ENCODE results near the gene PHOX2A.

The PHOX2A gene

GRCh38 chr11:72259490-72259889 lies 15.5 kb upstream of the PHOX2A start:
- peaks cover under 1% of the 10 kb centered on the region for H3K9me3 ChIP-seq (ENCODE audit: control insufficient read depth, low read length)
- no peak overlapping the region for H4K91ac ChIP-seq (ENCODE audit: low read length)
- H3K9ac ChIP-seq (ENCODE audit: low read length) = no peak overlapping the region
- no peak overlapping the region for H3K14ac ChIP-seq (ENCODE audit: low read length in 2 of 2)
- H3K4me2 ChIP-seq (ENCODE audit: low read length, poor library complexity, severe bottlenecking) = no peak overlapping the region
- H3K4me1 ChIP-seq (ENCODE audit: control insufficient read depth, insufficient read depth, low read depth, low read length) = no peaks in the 10 kb centered on the region
- H3K27me3 ChIP-seq (ENCODE audit: control insufficient read depth in 1 of 2, insufficient read depth in 1 of 2, low read length in 2 of 2) = peaks cover 25 to 36% of the 10 kb centered on the region in 2 experiments
- DNase-seq = no peak
- H3K79me1 ChIP-seq (replicated peaks; ENCODE audit: low read length, poor library complexity, severe bottlenecking) = no peaks in the 10 kb centered on the region
- H2AFZ ChIP-seq (ENCODE audit: low read depth, low read length) = no peak overlapping the region
- no peaks in the 10 kb centered on the region for H3K36me3 ChIP-seq (ENCODE audit: control insufficient read depth in 1 of 2, insufficient read depth in 2 of 2, low read depth in 1 of 2, low read length in 2 of 2)
- H2BK120ac ChIP-seq (ENCODE audit: low read depth, low read length) = no peak overlapping the region
- H3K4me3 ChIP-seq (ENCODE audit: insufficient read depth in 1 of 2, low read depth in 1 of 2, low read length in 2 of 2) = no peak overlapping the region
- no peak overlapping the region for H2BK12ac ChIP-seq (ENCODE audit: low read length in 2 of 2)
- H2AK5ac ChIP-seq (ENCODE audit: low read length, severe bottlenecking) = no peak overlapping the region
- H3K23ac ChIP-seq (ENCODE audit: low read length in 2 of 2) = no peak overlapping the region
- no peak overlapping the region for H4K8ac ChIP-seq (ENCODE audit: low read length)
- 71% methylated on average over 2 of the region's 2 CpGs for WGBS
- H2BK15ac ChIP-seq (ENCODE audit: low read depth, poor library complexity, severe bottlenecking) = no peak overlapping the region
- H3K27ac ChIP-seq (ENCODE audit: low read length, poor library complexity, severe bottlenecking) = no peak overlapping the region
- no peak overlapping the region for H3K18ac ChIP-seq (ENCODE audit: low read depth in 1 of 2, low read length in 2 of 2)
- no peak overlapping the region for H3K4ac ChIP-seq (ENCODE audit: low read depth in 1 of 2, low read length in 2 of 2)
- no peak overlapping the region for H2BK5ac ChIP-seq (ENCODE audit: low read depth, low read length, poor library complexity, severe bottlenecking)

GRCh38 chr11:72257570-72257969 lies 13.6 kb upstream of the PHOX2A start:
- no peak overlapping the region for H2BK120ac ChIP-seq (ENCODE audit: low read depth, low read length)
- 72% methylated on average over 1 of the region's 2 CpGs for WGBS

GRCh38 chr11:72254299-72254993 lies 10.5 kb upstream of the PHOX2A start:
- H3K4ac ChIP-seq (ENCODE audit: low read depth in 1 of 2, low read length in 2 of 2) = no peak overlapping the region
- H3K18ac ChIP-seq (ENCODE audit: low read depth in 1 of 2, low read length in 2 of 2) = no peak overlapping the region
- no peak overlapping the region for H3K4me3 ChIP-seq (ENCODE audit: insufficient read depth in 1 of 2, low read depth in 1 of 2, low read length in 2 of 2)
- no peak overlapping the region for H4K91ac ChIP-seq (ENCODE audit: low read length)
- no peak overlapping the region for H2AK5ac ChIP-seq (ENCODE audit: low read length, severe bottlenecking)
- H2BK5ac ChIP-seq (ENCODE audit: low read depth, low read length, poor library complexity, severe bottlenecking) = no peak overlapping the region
- H3K79me1 ChIP-seq (replicated peaks; ENCODE audit: low read length, poor library complexity, severe bottlenecking) = no peaks in the 10 kb centered on the region
- peaks cover 53 to 71% of the 10 kb centered on the region in 2 experiments for H3K27me3 ChIP-seq (ENCODE audit: control insufficient read depth in 1 of 2, insufficient read depth in 1 of 2, low read length in 2 of 2)
- no peak overlapping the region for H3K14ac ChIP-seq (ENCODE audit: low read length in 2 of 2)
- WGBS = 88% methylated on average over 5 of the region's 5 CpGs
- no peak overlapping the region for H2BK12ac ChIP-seq (ENCODE audit: low read length in 2 of 2)
- no peak overlapping the region for H3K27ac ChIP-seq (ENCODE audit: low read length, poor library complexity, severe bottlenecking)
- H3K4me2 ChIP-seq (ENCODE audit: low read length, poor library complexity, severe bottlenecking) = no peak overlapping the region
- H3K36me3 ChIP-seq (ENCODE audit: control insufficient read depth in 1 of 2, insufficient read depth in 2 of 2, low read depth in 1 of 2, low read length in 2 of 2) = no peaks in the 10 kb centered on the region
- no peak overlapping the region for H3K23ac ChIP-seq (ENCODE audit: low read length in 2 of 2)
- H3K9me3 ChIP-seq (ENCODE audit: control insufficient read depth, low read length) = peaks cover 5% of the 10 kb centered on the region
- H4K8ac ChIP-seq (ENCODE audit: low read length) = no peak overlapping the region
- H2BK15ac ChIP-seq (ENCODE audit: low read depth, poor library complexity, severe bottlenecking) = no peak overlapping the region
- H3K4me1 ChIP-seq (ENCODE audit: control insufficient read depth, insufficient read depth, low read depth, low read length) = no peaks in the 10 kb centered on the region
- H3K9ac ChIP-seq (ENCODE audit: low read length) = no peak overlapping the region
- no peak for DNase-seq
- no peak overlapping the region for H2AFZ ChIP-seq (ENCODE audit: low read depth, low read length)
- no peak overlapping the region for H2BK120ac ChIP-seq (ENCODE audit: low read depth, low read length)

More at GRCh38 chr11:72257570-72257969, 13.6 kb upstream of the PHOX2A start:
- no peak for DNase-seq
- Histone ChIP-seq H3K27ac (ENCODE audit: low read length, poor library complexity, severe bottlenecking) (no peak overlapping the region), H2AFZ (ENCODE audit: low read depth, low read length) (no peak overlapping the region), H4K91ac (ENCODE audit: low read length) (no peak overlapping the region), H3K4me3 (ENCODE audit: insufficient read depth in 1 of 2, low read depth in 1 of 2, low read length in 2 of 2) (no peak overlapping the region), H3K9ac (ENCODE audit: low read length) (no peak overlapping the region), H3K18ac (ENCODE audit: low read depth in 1 of 2, low read length in 2 of 2) (no peak overlapping the region), H3K14ac (ENCODE audit: low read length in 2 of 2) (no peak overlapping the region), H3K4me2 (ENCODE audit: low read length, poor library complexity, severe bottlenecking) (no peak overlapping the region), H3K27me3 (ENCODE audit: control insufficient read depth in 1 of 2, insufficient read depth in 1 of 2, low read length in 2 of 2) (peaks cover 37 to 55% of the 10 kb centered on the region in 2 experiments), H3K36me3 (ENCODE audit: control insufficient read depth in 1 of 2, insufficient read depth in 2 of 2, low read depth in 1 of 2, low read length in 2 of 2) (no peaks in the 10 kb centered on the region), H2BK5ac (ENCODE audit: low read depth, low read length, poor library complexity, severe bottlenecking) (no peak overlapping the region), H4K8ac (ENCODE audit: low read length) (no peak overlapping the region), H3K4me1 (ENCODE audit: control insufficient read depth, insufficient read depth, low read depth, low read length) (no peaks in the 10 kb centered on the region), H3K9me3 (ENCODE audit: control insufficient read depth, low read length) (peaks cover 5% of the 10 kb centered on the region), H2BK15ac (ENCODE audit: low read depth, poor library complexity, severe bottlenecking) (no peak overlapping the region), H2AK5ac (ENCODE audit: low read length, severe bottlenecking) (no peak overlapping the region), H3K23ac (ENCODE audit: low read length in 2 of 2) (no peak overlapping the region), H3K79me1 (replicated peaks; ENCODE audit: low read length, poor library complexity, severe bottlenecking) (no peaks in the 10 kb centered on the region), H3K4ac (ENCODE audit: low read depth in 1 of 2, low read length in 2 of 2) (no peak overlapping the region), H2BK12ac (ENCODE audit: low read length in 2 of 2) (no peak overlapping the region)

- 95% methylated on average over 3 of the region's 3 CpGs for WGBS
- Histone ChIP-seq H3K9me3 (ENCODE audit: control insufficient read depth, low read length) (peaks cover 5% of the 10 kb centered on the region), H3K18ac (ENCODE audit: low read depth in 1 of 2, low read length in 2 of 2) (no peak overlapping the region)
Observed at GRCh38 chr11:72253392-72253791, 9.4 kb upstream of the PHOX2A start.

More at GRCh38 chr11:72253392-72253791, 9.4 kb upstream of the PHOX2A start:
- Histone ChIP-seq H3K27me3 (ENCODE audit: control insufficient read depth in 1 of 2, insufficient read depth in 1 of 2, low read length in 2 of 2) (peaks cover 61 to 78% of the 10 kb centered on the region in 2 experiments), H3K14ac (ENCODE audit: low read length in 2 of 2) (no peak overlapping the region), H3K23ac (ENCODE audit: low read length in 2 of 2) (no peak overlapping the region), H4K91ac (ENCODE audit: low read length) (no peak overlapping the region), H2BK15ac (ENCODE audit: low read depth, poor library complexity, severe bottlenecking) (no peak overlapping the region), H2BK12ac (ENCODE audit: low read length in 2 of 2) (no peak overlapping the region), H2BK120ac (ENCODE audit: low read depth, low read length) (no peak overlapping the region), H4K8ac (ENCODE audit: low read length) (no peak overlapping the region), H3K79me1 (replicated peaks; ENCODE audit: low read length, poor library complexity, severe bottlenecking) (no peaks in the 10 kb centered on the region), H3K9ac (ENCODE audit: low read length) (no peak overlapping the region), H3K4me2 (ENCODE audit: low read length, poor library complexity, severe bottlenecking) (no peak overlapping the region), H3K4me3 (ENCODE audit: insufficient read depth in 1 of 2, low read depth in 1 of 2, low read length in 2 of 2) (no peak overlapping the region), H2AK5ac (ENCODE audit: low read length, severe bottlenecking) (no peak overlapping the region), H2AFZ (ENCODE audit: low read depth, low read length) (no peak overlapping the region), H3K27ac (ENCODE audit: low read length, poor library complexity, severe bottlenecking) (no peak overlapping the region), H3K4ac (ENCODE audit: low read depth in 1 of 2, low read length in 2 of 2) (no peak overlapping the region), H2BK5ac (ENCODE audit: low read depth, low read length, poor library complexity, severe bottlenecking) (no peak overlapping the region), H3K4me1 (ENCODE audit: control insufficient read depth, insufficient read depth, low read depth, low read length) (no peaks in the 10 kb centered on the region), H3K36me3 (ENCODE audit: control insufficient read depth in 1 of 2, insufficient read depth in 2 of 2, low read depth in 1 of 2, low read length in 2 of 2) (no peaks in the 10 kb centered on the region)
- DNase-seq = no peak
